Colonic mucosa (tissue), 4 donors: ENCODE data around the gene ISG20. TPM values are rescaled to one million over a fixed set of nuclear protein-coding genes. Genes with fewer than 3 reads are reported as not detected.

Experiments used
- DNase-seq: peaks from one replicate; pipeline ENCODE4 v3.0.0-alpha.2; 2020
- H3K27ac ChIP-seq: fragments of 200-600 bp; one replicate; pipeline ENCODE4 v1.8.0; 2021
- H3K27me3 ChIP-seq: fragments of 200-600 bp; one replicate; pipeline ENCODE4 v1.8.0; 2021
- H3K36me3 ChIP-seq: fragments of 200-600 bp; one replicate; pipeline ENCODE4 v1.8.0; 2021
- H3K4me1 ChIP-seq: fragments of 200-600 bp; one replicate; pipeline ENCODE4 v1.8.0; 2021; ENCODE audit warnings: mild to moderate bottlenecking
- H3K4me3 ChIP-seq: fragments of 200-600 bp; one replicate; pipeline ENCODE4 v1.8.0; 2021
- H3K9ac ChIP-seq, 2 donors: one replicate each; pipeline ENCODE4 v1.7.0; 2013; ENCODE audit warnings: control low read depth in 2 of 2, low read depth in 2 of 2, low read length in 2 of 2
- H3K9me3 ChIP-seq: fragments of 200-600 bp; one replicate; pipeline ENCODE4 v1.8.0; 2021
- intact Hi-C: fragments of 100-400 bp; cut with DNase I; formaldehyde crosslinking; loops from one replicate; pipeline ENCODE4 v1.14.1; 2022
- total RNA-seq, 2 donors: library from RNA; stranded (reverse); fragmentation: NEBNext Ultra II Directional in 1 of 2; extraction: Animal tissue kit (Norgen Biotek cat#: 25700) in 1 of 2; gene quantifications; one replicate each; pipeline ENCODE4 v1.2.1, GENCODE V29; 2021
- TF ChIP-seq, protein P1 (sequence below): fragments of 200-600 bp; IDR thresholded peaks from one replicate; pipeline ENCODE4 v1.8.0; 2022; ENCODE audit warnings: antibody characterized with exemption, mild to moderate bottlenecking
- donor health status: healthy.
- donor health status: DM: no; HTN: no; CAD: no.
- donor health status: DM: no; HTN: no; CAD: no.

The ISG20 gene
- total RNA-seq, 2 donors from 2014 or later: 43.5 to 60.5 TPM

DNA sequence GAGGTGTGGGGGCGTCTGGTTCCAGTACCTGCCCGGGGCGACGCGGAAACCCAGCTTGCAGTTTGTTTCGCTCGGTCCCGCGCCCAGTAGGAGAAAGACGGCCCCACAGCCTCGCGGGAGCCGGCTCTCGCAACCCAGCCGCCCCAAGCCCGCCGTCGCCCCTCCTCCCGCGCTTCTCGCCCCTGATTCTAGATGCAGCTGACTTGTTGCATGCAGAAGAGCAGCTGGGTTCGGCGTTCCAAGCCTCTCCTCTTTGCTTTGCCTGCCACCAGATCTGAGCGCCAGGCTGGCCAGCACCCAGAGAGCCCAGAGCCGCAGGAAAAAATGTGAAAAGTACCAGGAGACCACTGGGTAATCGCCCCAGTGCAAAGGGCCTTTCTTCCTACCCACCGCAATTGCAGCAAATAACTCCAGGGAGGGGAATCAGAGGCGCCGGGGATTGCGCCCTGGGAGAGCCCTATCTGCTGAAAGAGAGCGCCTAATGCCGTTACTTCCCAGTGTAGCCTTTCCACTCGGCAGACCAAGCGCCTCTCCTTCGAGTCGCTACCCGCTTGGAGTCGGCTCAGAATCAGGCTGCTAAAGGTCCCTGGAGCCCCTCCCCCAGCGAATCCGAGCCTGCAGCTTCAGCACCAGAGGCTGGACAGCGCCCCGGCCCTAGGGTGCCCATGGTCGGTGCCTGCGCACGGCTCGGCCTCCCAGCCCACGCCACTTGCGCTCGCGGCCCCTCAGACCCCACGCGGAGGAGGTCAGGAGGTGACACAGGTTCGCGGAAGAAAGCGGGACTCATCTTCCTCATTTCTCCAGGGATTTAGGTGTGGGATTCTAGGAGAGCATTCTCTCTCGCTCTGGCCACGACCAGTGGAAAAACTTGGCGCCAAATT lies 33.4 kb upstream of the ISG20 start:
- DNase-seq: no peak
- Histone ChIP-seq H3K27ac (no peak overlapping the region), H3K4me3 (no peak overlapping the region), H3K4me1 (no peaks in the 10 kb centered on the region), H3K27me3 (peaks cover 41% of the 10 kb centered on the region), H3K9me3 (no peaks in the 10 kb centered on the region), H3K36me3 (no peaks in the 10 kb centered on the region), H3K9ac (no peak overlapping the region)
- intact Hi-C loops: no loop called here
- TF ChIP-seq, protein P1, sequence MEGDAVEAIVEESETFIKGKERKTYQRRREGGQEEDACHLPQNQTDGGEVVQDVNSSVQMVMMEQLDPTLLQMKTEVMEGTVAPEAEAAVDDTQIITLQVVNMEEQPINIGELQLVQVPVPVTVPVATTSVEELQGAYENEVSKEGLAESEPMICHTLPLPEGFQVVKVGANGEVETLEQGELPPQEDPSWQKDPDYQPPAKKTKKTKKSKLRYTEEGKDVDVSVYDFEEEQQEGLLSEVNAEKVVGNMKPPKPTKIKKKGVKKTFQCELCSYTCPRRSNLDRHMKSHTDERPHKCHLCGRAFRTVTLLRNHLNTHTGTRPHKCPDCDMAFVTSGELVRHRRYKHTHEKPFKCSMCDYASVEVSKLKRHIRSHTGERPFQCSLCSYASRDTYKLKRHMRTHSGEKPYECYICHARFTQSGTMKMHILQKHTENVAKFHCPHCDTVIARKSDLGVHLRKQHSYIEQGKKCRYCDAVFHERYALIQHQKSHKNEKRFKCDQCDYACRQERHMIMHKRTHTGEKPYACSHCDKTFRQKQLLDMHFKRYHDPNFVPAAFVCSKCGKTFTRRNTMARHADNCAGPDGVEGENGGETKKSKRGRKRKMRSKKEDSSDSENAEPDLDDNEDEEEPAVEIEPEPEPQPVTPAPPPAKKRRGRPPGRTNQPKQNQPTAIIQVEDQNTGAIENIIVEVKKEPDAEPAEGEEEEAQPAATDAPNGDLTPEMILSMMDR: no peak

DNA sequence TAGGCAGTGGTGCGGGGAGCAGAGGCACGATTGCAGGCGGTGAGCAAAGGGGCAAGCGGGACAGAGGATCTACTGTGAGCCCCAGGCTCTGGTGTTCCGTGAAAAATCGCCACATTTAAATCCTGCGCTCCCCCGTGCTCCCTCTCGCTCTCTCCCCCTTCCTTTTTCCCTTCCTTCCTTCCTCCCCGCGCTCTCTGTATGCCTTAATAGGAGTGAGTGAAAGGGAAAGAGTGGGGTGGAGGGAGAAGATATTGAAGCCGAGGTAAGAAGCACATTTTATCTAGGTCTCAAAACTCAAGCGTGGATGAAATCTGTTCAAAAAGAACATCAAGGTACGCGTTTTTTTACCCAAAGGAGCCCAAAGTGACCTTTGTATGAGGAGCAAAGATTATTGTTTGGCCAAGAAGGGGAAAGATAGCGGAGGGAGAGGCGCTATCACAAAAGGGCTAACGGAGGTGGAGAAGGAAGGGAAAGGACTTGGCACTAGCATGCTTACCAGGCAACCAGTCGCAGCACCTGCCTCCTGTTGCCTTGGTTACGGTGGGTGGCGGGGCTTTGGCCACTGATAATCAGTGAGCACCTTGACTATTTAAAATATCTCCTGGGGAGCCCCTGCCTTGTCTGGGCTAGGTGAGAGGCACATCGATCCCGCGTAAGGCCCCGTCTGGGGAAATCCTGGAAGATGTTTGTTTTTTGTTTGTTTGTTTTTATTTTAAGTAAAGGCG lies 32.6 kb upstream of the ISG20 start:
- Histone ChIP-seq H3K9me3 (no peaks in the 10 kb centered on the region), H3K36me3 (no peaks in the 10 kb centered on the region), H3K9ac (no peak overlapping the region), H3K4me1 (no peaks in the 10 kb centered on the region), H3K27me3 (peaks cover 41% of the 10 kb centered on the region), H3K27ac (no peak overlapping the region), H3K4me3 (no peak overlapping the region)
- TF ChIP-seq, protein P1: no peak
- no peak for DNase-seq
- intact Hi-C loops: no loop called here

DNA sequence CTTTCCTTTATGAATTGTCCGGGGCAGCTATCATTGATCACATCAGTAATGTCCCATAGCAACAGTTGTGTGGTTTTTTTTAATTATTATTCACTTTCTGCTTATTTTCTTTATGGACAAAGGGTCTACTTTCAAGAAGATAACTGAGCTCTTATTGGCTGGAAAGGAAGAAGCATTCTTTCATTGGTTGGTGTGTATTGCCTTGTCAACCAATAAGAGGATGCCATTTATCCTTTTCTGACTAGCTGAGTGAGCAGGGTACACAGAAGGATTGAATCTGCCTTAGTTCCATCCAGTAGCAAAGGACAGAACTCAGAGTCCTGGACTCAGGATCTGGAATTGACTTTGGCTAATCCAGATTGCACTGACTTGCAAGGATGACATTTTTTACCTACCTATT lies 30.9 kb upstream of the ISG20 start:
- intact Hi-C loops: no loop called here
- Histone ChIP-seq H3K27ac (no peak overlapping the region), H3K4me3 (no peak overlapping the region), H3K9me3 (no peaks in the 10 kb centered on the region), H3K4me1 (no peaks in the 10 kb centered on the region), H3K27me3 (peaks cover 41% of the 10 kb centered on the region), H3K36me3 (no peaks in the 10 kb centered on the region), H3K9ac (no peak overlapping the region)
- TF ChIP-seq, protein P1: no peak
- DNase-seq: no peak

DNA sequence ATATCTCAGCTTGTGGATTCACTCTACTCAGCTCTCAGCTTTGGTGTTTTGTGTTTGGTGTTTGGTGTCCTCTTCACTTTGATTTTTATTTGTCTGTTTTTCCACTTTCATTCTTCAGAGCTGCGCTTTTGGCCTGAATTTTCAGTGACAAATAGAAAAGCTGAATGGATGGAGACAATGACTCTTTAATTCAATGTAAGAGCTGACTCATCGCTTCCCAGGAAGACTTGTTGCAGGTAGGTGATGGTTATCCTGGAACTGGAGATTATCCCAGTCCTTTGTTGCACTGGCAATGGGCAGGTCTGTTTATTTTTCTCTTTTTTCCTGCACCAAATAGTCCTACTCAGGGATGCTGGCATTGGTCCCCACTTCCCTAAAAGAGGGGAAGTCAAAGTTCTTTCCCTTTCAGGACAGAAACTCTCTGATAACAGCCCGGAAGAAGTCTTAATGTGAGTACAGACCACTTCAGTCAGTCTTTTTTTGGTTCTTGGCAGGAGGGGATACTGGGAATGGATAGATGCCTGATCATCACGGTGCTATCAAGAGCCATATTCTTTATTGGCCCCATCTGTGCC lies 30.1 kb upstream of the ISG20 start:
- TF ChIP-seq, protein P1: no peak
- no peak for DNase-seq
- Histone ChIP-seq H3K36me3 (no peaks in the 10 kb centered on the region), H3K9ac (no peak overlapping the region), H3K4me3 (no peak overlapping the region), H3K27me3 (peaks cover 40% of the 10 kb centered on the region), H3K27ac (no peak overlapping the region), H3K4me1 (no peaks in the 10 kb centered on the region), H3K9me3 (no peaks in the 10 kb centered on the region)
- intact Hi-C loops: no loop called here

GRCh38 chr15:88609344-88610090 lies 29.3 kb upstream of the ISG20 start:
- Histone ChIP-seq H3K9me3 (no peaks in the 10 kb centered on the region), H3K36me3 (no peaks in the 10 kb centered on the region), H3K9ac (no peak overlapping the region), H3K4me3 (no peak overlapping the region), H3K4me1 (no peaks in the 10 kb centered on the region), H3K27ac (no peak overlapping the region), H3K27me3 (peaks cover 32% of the 10 kb centered on the region)
- DNase-seq: no peak
- intact Hi-C loops: loop anchor here (5.0 kb wide), 1 partner anchor 132 kb away; no protein-coding TSS in a partner anchor
- TF ChIP-seq, protein P1: no peak
